Regular cardiac myocyte (primary cell): ENCODE data around the gene STARD8. TPM values are rescaled to one million over a fixed set of nuclear protein-coding genes. Genes with fewer than 3 reads are reported as not detected.

ENCODE experiments used
- total RNA-seq: library from RNA; depleted of rRNA; stranded (reverse); fragments of >200 nt; gene quantifications from 2 replicates; pipeline ENCODE4 v1.2.3, GENCODE V29; 2014

STARD8 gene
- total RNA-seq = 1.7 and 4.6 TPM in 2 replicates

GRCh38 chrX:68647156-68647957 lies at the start of gene STARD8:
Gene STARD8, plus strand, starts transcription at chrX:68647666. Its CDS starts 217 bp downstream, at chrX:68647883.

Other genes with a start within 250 kb of the STARD8 start
- gene OPHN1, start 214.2 kb upstream of the STARD8 start, total RNA-seq = 4.4 and 5.9 TPM in 2 replicates
- gene YIPF6, start 148.6 kb upstream of the STARD8 start, total RNA-seq = 26.8 and 36.4 TPM in 2 replicates
- gene EFNB1, start 181.4 kb downstream of the STARD8 start, total RNA-seq = 27.6 and 40.8 TPM in 2 replicates